Hippocampal formation (tissue), 2 donors: ENCODE data around the gene ACOT7.
A peak's percentile ranks its signal among the peaks of the same experiment; 100 is the strongest.

ENCODE experiments used
- DNase-seq, 2 donors: peaks; one replicate each; lab custom pipeline; 2025; lab: John Stamatoyannopoulos, UW

Gene ACOT7

GRCh38 chr1:6251681-6252373 is 141.7 kb downstream of the ACOT7 start:
- no peak for DNase-seq

GRCh38 chr1:6251233-6251632 is 142.3 kb downstream of the ACOT7 start:
- no peak for DNase-seq

DNA sequence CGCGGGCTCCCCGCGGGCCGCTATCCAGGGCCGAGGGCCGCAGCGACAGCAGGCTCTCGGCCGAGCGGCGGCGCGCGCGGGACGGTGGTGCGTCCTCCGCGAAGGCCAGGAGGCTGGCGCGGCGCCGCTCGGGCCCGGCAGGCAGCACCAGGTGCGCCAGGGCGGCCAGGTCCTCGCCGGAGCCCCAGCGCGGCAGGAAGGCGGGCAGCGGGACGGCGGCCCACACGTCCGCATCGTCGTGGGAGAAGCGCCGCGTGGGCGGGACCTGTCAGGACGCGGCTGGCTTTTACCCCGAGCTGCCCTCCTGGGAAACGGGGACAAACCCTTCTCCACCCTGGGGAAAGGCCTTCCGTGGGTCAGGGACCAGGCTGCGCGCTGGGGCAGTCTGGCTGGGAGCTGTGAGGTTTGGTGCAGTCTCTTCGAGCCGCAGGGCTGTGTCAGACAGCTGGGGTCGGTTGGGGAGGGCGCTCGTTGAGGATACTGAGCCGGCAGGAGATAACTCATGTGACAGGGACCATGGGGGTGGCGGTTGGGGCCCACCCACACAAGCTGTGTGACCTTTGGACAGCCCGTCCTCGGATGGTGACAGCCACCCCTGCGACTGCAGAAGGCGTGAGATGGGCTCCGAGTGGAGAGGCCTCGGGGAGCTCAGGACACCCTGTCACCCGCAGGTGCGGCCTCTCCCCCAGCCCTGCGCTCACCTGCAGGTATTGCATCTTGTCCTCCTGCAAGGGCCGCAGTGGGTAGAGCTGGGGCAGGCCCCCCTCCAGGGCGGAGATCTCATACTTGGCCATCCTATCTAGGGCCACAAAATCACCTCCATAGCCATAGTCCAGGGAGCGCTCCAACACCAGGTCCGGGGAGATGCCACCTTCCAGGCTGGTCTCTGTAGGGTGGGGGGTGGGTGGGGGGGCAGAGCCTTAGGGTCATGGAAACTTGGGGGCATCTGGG is 143.6 kb downstream of the ACOT7 start:
- DNase-seq, result no peak

GRCh38 chr1:6248932-6249738 is 144.4 kb downstream of the ACOT7 start:
- DNase-seq, result no peak

DNA sequence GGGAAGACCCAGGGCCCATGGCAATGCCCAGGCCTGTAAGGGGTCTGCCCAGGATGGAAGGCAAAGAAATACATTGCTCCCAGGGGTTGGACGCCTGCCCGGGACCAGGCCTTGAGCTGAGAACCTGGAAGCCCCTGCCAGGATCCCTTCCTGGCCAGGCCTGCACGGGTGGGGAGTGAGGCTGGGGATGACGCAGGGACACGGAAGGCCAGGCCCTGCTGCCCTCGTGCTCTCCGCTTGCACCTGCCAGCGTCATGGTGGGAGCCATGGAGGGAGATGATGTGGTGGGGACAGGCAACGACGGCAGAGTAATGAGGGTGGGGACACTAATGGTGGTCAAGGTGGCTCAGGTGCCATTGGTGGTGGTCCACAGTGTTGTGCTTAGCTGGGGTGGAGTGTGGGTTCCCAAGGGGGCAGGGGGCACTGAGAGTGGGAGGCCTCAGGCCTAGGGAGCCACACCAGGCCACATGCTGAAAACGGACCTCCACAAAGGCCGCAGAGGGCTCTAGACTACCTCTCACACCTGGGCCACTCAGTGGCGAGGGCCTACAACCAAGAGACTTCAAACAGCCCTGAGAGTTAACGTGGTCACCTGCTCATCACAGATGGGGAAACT is 145.3 kb downstream of the ACOT7 start:
- DNase-seq, result no peak

GRCh38 chr1:6247651-6248050 is 145.9 kb downstream of the ACOT7 start:
- no peak for DNase-seq

GRCh38 chr1:6246497-6247467 is 146.8 kb downstream of the ACOT7 start:
- peak; percentile 37 to 47 for DNase-seq

DNA sequence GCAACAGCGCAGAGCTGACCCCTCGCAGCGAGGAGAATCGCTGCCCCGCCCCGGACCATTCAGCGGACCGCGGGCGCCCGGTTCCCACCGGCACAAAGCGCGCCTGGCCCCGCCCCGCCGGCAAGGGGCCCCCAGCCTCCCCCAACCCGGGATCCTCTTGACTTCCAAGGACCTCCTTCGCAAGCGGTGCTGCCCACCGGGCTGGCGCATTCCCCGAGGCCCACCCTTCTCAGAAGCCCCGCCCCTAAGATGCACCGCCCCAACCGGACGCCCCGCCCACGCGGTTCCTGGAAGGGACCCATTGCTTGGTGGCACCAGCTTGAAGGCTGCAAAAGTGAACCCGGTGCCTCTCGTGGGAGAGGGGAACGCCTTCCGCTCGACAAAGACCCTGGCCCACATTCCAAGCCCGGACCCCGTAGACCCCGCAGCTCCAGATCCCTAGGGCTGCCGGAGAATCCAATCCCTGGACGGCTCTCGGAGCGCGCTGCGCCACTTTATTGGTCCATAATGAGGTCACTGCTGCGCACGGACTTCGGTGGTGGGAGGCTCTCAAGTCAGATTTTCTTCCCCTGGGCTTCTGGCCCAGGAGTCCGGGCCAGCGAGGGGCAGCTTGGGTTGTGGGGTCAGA is 147.6 kb downstream of the ACOT7 start:
- no peak for DNase-seq

DNA sequence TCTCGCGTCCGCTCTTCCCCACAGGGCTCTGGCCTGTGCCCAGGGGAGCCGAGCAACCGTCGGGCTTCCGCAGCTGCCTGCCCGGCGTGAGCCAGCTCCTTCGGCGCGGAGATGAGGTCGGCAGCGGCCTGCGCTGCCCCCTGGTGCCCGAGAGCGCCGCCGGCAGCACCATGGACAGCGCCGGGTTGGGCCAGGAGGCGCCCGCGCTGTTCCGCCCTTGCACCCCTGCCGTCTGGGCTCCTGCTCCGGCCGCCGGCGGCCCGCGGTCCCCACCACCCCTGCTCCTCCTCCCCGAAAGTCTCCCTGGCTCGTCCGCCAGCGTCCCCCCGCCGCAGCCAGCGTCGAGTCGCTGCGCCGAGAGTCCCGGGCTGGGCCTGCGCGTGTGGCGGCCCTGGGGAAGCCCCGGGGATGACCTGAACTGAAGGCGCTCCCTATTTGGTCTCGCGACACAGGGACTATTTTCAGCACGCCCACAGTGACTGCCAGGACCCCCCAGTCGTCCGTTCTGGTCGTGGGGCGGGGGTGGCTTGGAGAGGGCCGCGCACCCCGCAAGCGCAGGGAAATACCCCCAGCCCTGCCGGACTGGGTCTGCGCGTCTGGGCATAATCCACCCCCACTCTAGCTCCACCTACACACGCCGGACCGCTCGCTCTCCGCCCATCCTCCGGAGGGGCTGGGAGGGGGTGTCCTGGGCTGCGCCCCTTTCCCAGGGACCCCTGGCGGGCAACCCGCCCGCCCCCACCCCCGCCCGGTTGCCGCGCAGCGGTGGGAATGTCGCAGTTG is 148.3 kb downstream of the ACOT7 start:
- DNase-seq, result peak; percentile 37 to 48

GRCh38 chr1:6244401-6245049 is 149.0 kb downstream of the ACOT7 start:
- DNase-seq, result no peak

GRCh38 chr1:6243993-6244392 is 149.6 kb downstream of the ACOT7 start, which contains the start of gene HES3:
TSS of gene HES3 (plus strand) at chr1:6244179. CDS start at chr1:6244366, 187 bp downstream.
- DNase-seq, result no peak

DNA sequence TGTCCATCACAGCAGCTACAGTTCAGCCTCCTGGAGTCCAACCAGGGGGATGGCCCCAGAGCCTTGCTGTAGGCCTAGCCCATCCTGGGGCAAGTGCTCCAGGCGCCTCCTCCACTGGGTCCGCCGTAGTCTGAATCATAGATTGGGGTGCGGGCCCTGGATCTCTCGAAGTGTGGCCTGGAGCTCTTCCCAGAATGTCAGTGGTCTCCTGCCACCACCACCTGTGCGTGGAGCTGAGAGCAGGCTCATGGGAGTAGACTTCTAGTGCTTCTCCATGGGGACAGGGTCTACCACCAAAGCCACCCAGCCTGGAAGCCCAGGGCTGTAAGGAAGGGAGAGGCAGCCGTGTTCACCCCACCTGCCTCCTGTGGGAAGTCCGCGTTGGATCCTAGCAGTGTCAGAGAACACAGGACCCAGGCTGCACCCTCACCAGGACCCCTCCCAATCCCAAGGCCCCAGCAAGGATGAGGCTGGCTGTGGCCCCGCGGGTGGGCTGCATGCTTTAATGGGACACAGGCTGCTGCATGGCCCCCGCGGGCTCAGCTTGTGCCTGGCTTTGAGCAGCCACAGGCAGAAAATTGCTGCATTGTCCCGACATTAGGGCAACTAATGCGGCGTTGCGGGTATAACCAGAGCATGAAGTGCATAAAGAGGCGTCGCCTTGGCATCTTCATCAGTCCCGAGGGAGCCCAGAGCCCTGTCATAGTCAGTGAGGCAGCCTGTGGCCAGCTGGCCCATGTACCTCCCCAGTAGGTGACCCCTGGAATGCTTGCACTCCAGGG is 150.3 kb downstream of the ACOT7 start:
- no peak for DNase-seq

DNA sequence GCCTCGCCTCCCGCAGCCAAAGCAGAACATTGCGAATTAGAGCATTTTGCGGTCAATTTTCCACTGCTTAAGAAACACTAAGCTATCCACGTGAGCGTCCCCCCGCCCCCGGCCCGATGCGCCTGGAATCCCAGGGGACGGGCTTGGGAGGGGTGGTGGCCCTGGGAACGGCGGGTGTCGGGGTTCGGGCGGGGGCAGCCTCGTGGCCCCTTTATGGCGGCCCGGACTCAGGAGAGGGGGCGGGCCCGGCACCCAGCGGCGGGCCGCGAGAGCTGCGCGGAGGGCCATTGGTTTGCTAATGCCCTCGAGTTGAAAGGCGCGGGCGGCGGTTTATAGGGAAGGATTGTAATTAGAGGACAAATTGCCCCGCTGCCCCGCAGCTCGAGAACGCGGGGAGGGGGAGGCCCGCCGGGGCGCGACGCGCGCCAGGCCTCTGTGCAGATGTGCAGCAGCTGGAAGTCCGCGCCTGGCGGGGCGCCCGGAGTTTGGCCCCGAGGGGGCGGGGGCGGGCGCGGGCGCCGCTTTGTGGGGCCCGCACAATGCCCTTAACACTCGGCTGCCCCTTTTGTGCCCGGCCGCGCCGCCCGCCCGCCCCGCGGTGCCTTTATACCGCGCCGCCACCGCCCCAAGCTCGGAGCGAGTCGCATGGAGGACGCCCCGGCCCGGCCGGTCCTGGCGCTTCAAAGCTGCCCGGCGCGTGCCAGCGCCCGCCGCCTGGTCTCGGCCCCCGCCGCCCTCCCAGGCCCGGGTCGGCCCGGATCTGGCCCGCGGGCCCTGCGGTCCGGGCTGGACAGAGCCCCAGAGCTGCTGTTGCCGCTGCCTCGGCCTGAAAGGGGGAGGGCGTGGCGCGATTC is 151.5 kb downstream of the ACOT7 start:
- no peak for DNase-seq

GRCh38 chr1:6241107-6241886 is 152.3 kb downstream of the ACOT7 start:
- DNase-seq, result no peak

DNA sequence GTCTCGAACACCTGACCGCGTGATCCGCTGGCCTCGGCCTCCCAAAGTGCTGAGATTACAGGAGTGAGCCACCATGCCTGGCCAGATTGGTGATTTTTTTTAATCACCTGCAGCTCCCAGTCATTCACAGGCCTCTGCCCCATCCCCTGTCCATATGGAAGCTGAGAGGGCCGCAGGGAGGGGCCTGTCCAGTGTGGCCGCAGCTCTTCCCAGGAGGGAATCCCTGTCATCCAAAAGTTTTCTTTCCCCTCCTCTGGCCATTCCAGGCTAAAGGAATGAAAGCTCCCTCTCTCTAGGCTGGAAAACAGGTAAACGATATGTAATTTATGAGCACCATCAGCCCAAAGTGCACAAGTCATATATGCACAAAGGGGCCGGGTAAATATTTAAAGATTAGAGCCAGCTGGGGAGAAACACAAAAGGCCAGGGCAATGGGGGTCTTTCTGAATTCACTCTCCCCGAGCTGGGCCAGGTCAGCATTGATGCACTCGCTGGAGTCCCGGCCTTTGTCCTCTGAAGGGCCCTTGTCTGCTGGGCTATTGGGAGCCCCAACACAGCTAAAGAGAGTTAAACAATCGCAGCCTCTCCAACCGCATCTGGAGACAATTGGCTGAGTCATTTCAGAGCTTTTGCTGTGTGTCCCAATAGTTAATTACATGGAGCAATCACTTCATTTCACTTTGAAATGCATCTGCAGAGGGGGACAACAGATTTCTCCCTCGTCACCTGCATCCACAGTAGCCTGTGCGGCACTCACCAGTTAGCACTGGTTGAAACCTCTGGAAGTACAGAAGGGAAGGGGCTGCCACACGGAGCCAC is 153.4 kb downstream of the ACOT7 start:
- DNase-seq, result no peak
